ACHN (cell line): ENCODE results near the gene ZNF69.
A peak's percentile ranks its signal among the peaks of the same experiment; 100 is the strongest.
"Not testable (repeated sequence)": the region's sequence is repeated elsewhere in the genome, so short reads cannot be mapped to it uniquely, and the experiment has no call there.

Experiments
- DNase-seq: peaks from one replicate; pipeline ENCODE4 v3.0.0-alpha.2; 2015
- in situ Hi-C: cut with HindIII; loops from 2 replicates; pipeline ENCODE4 v1.10.0; 2017; ENCODE audit warnings: low sequenced_read_pairs, low pct_ligation_motif_present, low pct_unique_long_range_greater_than_20kb

Gene ZNF69

DNA sequence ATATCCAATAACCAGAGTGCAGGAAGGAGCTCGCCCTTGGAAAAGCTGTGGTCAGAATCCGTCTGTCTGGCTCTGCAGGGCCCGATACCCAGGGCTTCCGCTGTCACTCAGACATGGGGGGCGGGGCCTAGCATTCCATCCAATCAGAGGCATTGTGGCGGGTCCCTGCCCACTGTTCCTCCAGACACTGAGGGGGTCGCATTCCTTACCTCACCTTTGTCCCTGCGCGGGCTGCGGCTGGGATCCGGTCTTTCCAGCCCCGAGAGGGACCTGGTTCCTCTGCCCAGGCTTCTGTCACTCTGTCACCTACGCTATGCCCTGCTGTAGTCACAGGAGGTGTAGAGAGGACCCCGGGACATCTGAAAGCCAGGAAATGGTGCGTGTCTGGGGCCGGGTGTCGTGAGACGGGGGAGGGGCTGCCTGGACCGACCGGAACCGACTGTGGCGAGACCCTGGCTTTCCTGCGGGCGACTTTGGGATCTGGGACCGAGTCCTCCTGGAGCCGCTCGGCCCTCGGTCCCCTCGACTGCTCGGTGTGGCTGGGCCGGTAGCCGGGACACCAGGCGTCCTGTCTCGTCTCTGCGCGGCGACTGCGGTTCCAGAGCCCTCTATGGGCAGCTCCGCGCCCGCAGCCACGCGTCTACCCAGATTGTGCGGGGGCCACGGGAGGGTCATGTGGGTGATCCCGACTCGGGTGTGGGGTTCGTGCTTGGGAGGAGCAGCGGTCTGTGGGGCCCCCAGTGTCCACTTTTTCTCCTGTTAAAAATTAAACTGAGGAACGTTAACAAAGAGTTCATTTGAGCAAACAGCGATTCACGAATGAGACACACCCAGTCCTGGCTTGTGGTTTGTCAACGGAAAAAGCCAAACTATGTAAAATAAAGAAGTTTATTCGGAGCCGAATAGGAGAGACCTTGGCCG, at the start of gene ZNF69:
TSS of gene ZNF69 (plus strand) at position 172 of the 921 bp plus-strand sequence. CDS start at position 314, 142 bp downstream.
- DNase-seq = no peak
- in situ Hi-C loops = no loop called here

DNA sequence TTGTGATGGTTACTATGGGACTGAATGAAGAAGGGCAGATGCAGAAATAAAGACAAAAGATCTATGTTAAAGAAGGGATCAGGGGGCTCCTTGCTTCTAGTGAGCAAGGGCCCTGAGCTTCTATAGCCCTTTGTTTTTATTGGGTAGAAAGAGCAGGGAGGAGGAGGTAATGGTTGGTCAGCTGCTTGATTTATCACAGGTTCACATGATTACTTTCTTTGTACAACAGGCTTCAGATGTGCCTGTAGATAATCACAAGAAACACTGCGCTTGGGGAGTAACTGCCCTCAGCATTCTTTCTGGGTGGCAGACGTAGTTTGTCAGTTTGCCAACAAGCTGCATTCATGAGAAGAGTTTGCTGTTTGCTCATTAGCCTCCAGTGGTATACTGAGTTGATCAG, 43.9 kb upstream of the ZNF69 start:
- DNase-seq = no peak
- in situ Hi-C loops = no loop called here

DNA sequence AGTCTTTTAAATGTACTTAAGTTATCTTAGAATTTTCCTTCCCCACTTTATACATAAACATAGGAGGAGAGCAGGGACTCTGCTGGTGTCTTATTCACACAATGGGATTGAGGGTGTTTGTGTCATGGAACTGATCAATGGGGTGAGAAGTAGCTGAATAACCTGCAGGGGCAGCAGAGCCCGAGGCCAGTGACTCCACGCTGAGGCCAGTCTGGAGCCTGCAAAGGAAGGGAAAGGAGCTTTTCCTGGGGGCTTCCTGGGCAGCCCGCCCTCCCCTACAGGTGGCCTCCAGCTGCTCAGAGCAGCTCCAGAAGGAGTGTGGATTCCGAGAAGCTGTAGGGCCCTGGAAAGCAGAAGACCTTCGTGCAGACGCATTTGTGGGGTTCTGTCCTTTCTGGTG, 40.0 kb upstream of the ZNF69 start:
- in situ Hi-C loops, DNase-seq: not testable (repeated sequence)

DNA sequence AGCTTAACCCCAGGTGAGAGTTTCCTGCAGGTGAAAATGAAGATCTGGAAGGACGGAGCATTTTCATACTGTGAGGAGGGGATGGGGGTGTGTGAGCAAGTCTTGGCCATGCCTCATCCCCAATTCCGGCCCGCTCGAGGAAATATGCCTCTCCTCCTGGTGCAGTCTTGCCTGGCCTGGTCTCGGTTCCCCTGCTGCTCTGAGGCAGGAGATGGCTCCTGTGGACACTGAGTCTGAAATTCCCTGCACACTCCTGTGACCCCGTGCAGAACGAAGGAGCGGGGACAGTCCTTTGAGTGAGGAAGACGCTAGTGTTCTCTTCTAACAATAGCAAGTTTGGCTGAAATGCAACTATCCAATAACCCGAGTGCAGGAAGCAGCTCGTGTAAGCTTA, 39.4 kb upstream of the ZNF69 start:
- no peak for DNase-seq
- in situ Hi-C loops = no loop called here

DNA sequence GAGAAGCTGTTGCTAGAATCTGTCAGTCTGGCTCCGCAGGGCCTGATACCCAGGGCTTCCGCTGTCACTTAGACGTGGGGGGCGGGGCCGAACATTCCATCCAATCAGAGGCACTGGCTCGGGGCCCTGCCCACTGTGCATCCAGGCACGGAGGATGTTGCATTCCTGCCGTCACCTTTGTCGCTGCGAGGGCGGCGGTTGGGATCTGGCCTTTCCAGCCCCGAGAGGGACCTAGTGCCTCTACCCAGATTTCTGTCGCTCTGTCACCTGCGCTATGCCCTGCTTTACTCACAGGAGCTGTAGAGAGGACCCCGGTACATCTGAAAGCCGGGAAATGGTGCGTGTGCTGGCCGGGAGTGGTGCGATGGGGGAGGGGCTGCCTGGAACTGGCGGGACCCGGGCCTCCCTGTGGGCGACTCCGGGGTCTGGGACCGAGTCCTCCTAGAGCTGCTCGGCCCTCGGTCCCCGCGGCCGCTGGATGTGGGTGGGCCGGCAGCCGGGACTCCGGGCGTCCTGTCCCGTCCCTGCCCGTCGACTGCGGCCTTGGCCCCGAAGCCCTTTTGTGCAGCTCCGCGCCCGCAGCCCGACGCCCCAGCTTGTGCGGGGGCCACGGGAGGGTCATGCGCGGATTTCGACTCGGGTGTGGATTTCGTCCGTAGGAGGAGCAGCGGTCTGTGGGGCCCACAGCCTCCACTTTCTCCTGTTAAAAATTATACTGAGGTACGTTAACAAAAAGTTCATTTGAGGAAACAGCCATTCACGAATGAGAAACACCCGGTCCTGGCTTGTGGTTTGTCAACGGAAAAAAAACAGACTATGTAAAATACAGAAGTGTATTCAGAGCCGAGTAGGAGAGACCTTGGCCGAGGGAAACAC, 38.8 kb upstream of the ZNF69 start, which contains the start of gene ZNF439:
TSS of gene ZNF439 (plus strand) at position 133 of the 876 bp plus-strand sequence. CDS start at position 275, 142 bp downstream.
- no peak for DNase-seq
- in situ Hi-C loops = no loop called here

DNA sequence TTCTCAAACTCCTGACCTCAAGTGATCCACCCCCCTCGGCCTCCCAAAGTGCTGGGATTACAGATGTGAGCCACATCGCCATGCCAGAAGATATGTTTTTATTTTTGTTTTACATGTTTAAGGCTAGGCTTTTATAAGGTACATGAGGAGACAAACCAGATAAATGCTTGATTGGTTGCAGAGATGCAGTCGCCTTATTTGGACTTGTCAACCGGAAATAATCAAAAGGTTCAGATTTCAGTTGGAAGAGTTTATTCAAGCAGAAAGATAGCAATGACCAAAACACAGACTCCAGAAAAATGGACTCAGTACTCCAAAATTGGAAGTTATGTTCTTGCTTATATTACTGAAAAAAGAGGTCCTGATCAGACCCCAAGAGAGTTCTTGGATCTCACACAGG, 37.3 kb upstream of the ZNF69 start:
- in situ Hi-C loops, DNase-seq: not testable (repeated sequence)

DNA sequence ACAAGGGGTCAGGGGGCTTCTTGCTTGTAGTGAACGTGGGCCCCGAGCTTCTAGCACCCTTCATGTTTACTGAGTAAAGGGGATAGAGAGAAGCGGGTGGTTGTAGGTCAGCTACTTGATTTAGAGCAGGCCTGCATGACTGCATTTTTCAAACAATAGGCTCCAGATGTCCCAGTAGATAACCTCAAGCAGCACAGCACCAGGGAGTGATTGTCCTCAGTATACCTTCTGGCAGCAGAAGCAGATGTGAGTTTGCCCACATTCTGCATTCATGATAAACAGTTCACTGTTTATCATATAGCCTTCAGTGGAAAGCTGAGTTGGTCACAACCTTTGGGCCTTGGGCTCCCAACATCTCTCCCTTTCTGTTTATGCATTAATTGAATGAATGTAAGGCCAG, 34.2 kb upstream of the ZNF69 start:
- no peak for DNase-seq
- in situ Hi-C loops = no loop called here

DNA sequence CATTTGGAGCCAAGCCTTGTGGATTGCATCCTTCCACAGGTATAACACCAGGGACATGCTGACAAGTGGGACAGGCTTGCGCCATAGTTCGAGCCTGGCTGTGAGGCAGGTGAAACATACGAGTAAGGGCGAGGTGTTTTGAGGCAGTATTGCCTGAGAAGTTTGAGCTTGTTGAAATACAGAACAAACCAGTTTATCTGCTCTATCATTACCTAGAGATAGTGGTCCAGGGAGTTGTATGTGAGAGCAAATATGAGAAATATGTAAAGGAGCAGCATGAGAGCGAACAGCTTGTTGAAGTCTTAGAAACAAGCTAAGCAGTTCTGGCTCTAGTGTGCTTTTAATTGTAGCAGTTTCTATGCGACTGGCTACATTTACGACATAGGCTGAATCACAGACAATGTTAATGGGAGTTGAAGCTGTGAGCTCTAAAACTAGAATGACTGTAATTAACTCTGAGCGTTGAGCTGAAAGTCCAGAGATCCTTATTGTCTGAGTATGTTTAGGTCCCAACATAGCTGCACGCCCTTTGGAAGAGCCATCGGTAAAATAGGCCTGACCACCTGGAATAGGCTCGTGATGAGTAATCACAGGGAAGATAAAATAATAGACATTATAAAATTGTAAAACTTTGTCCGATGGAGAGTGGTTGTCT, 30.9 kb upstream of the ZNF69 start:
- DNase-seq = no peak
- in situ Hi-C loops = no loop called here

DNA sequence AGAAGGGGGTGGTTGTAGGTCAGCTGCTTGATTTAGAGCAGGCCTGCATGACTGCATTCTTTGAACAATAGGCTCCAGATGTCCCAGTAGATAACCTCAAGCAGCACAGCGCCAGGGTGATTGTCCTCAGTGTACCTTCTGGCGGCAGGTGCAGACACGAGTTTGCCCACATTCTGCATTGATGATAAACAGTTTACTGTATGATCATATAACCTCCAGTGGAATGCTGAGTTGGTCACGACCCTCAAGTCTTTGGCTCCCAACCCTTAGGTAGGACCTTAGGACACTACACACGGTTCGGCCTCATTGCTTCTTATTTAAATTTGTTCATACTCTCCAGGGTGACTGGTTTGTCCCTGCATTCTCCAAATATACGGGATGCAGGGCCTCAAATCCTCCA, 26.9 kb upstream of the ZNF69 start:
- no peak for DNase-seq
- in situ Hi-C loops = no loop called here

DNA sequence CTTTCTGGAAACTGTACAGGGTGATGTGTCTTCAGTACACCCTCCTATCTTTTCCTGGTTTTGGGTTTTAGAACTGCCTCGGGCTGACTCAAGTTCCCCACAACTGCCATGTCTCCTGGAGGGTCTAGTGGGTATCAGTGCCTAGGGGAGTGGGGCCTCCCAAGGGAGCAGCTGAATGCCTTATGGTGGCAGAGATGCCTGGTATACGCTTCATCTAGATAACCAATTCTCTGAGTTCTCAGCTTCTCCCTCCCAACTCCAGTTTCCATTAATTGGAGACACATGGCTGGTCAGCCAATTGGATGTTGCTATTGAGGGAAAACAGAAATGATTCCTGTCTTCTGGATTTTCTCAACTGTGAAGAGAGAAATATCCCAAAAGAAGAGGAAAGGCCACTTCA, 26.3 kb upstream of the ZNF69 start:
- no peak for DNase-seq
- in situ Hi-C loops = no loop called here

DNA sequence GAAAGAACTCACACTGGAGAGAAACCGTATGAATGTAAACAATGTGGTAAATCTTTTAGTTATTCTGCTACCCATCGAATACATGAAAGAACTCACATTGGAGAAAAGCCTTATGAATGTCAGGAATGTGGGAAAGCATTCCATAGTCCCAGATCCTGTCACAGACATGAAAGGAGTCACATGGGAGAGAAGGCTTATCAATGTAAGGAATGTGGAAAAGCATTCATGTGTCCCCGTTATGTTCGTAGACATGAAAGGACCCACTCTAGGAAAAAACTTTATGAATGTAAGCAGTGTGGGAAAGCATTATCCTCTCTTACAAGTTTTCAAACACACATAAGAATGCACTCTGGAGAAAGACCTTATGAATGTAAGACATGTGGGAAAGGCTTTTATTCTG, 19.8 kb upstream of the ZNF69 start:
- DNase-seq, in situ Hi-C loops: not testable (repeated sequence)

DNA sequence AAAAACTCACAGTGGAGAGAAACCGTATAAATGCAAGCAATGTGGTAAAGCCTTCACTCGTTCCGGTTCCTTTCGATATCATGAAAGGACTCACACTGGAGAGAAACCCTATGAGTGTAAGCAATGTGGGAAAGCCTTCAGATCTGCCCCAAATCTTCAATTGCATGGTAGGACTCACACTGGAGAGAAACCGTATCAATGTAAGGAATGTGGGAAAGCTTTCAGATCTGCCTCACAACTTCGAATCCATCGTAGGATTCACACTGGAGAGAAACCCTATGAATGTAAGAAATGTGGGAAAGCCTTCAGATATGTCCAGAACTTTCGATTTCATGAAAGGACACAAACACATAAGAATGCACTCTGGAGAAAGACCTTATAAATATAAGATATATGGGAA, 19.4 kb upstream of the ZNF69 start:
- in situ Hi-C loops = no loop called here
- no peak for DNase-seq

DNA sequence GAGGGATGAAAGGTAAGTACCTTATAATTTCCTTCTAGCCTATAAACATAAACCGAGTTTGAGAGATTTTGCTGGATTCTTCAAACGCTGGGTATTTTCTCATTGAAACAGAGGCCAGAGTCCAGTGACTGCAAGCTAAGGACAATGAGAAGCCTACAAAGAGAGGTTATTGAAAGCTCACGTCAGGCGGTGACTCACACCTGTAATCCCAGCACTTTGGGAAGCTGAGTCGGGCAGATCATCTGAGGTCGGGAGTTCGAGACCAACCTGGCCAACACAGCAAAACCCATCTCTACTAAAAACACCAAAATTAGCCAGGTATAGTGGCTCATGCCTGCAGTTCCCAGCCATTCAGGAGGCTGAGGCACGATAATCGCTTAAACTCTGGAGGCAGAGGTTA, 15.0 kb upstream of the ZNF69 start:
- no peak for DNase-seq
- in situ Hi-C loops = no loop called here

DNA sequence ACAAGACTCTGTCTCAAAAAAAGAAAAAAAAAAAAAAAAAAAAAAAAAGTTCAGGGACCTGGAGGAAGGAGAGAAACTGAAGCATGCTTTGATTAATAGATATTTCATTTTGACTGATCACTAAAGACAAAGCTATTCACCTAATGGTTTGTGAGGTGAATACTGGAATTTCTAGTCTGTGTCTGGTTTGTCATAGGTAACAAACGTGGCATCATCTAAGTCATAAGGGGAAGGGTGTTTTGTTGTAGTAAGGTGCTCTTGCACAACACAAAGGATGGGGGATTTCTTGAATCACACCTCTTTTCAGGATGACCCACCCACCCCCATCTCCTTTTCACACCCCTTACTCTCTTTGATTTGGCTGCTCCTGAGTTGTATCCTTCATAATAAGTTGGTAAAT, 13.8 kb upstream of the ZNF69 start:
- no peak for DNase-seq
- in situ Hi-C loops = no loop called here

DNA sequence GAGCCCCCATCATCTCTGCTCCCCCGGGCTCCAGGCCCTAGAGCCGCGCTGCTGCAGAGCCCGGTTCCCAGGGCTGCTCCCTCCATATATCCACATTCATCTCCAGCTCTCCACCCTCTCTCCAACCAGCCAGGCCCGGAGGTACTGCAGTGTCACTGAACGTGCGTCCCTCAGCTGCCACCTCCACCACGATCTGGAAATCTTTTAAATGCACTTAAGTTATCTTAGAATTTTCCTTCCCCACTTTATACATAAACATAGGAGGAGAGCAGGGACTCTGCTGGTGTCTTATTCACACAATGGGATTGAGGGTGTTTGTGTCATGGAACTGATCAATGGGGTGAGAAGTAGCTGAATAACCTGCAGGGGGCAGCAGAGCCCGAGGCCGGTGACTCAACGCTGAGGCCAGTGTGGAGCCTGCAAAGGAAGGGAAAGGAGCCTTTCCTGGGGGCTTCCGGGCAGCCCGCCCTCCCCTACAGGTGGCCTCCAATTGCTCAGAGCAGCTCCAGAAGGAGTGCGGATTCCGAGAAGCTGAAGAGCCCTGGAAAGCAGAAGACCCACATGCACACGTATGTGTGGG, 7.8 kb upstream of the ZNF69 start:
- DNase-seq, in situ Hi-C loops: not testable (repeated sequence)

DNA sequence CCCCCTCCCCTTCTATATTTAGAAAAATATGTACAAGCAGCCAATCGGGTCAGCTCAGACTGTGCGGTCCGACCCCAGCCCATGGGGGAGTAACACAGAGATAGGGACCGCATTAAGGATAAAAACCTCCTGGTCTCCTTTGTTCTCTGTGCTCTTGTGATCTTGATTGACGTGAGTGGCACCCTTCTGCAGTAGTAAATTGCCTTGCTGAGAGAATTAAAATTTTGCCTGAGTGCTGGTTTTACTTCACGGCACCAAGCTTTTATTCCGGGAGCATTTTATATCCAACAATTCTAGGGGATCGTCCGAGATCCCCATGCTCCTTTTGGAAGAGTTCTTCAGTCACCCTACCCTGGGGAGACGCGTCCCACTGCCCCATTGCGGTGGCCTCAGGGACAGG, 7.0 kb upstream of the ZNF69 start:
- in situ Hi-C loops = no loop called here
- DNase-seq = no peak

DNA sequence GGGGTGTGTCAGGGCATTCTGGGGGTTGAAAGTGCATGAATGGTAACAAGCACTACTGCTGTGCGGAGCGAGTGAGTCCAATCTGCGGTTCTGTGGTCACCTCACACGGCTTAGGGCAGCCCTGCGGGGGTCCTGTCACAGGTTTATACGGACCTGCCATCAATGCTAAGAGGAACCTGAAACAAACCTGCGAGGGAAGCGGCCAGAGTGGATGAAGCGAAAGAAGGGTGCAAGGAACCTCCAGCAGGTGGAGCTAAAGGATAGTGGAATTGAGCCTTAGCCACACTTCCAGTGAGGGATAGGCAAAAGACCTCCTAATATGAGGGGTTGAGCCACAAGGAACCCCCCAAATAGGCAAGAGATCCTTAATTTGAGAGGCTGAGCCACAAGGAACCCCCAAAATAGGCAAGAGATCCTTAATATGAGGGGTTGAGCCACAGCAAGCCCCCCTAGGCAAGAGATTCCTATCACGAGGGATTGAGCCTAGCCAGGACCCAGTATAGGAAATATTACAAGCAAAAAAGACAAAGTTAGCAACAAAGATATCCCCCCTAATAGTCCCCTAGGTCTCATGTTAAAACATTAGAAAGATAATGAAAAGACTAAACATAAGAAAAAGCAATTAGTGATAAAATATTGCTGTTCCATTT, 6.3 kb upstream of the ZNF69 start:
- peak; percentile 11 for DNase-seq
- in situ Hi-C loops = no loop called here

DNA sequence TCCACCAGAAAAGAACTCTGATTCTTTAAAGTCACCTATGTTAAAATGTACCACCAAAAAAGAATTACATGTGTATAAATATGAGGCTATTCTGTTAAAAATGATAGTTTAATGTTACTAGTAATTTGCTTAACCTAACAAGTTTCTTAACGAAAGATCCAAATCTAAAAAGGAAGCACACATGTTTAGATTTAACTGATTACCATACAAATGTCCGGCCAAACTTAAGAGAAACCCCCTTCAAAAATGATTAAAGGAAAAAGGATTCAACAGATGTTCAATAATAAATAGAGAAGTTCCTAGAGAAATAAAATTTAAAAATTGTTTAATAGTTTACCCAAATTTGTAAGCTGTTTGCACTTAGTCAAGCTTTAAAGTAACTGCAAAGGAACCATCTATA, 5.0 kb upstream of the ZNF69 start:
- DNase-seq = no peak
- in situ Hi-C loops = no loop called here
